ENCODE data around the gene NMNAT2. TPM values are rescaled to one million over a fixed set of nuclear protein-coding genes. Genes with fewer than 3 reads are reported as not detected.

The NMNAT2 gene
- total RNA-seq, 1 donor from 2014 or later, result 0.52 TPM

GRCh38 chr1:183214021-183214970, 203.9 kb downstream of the NMNAT2 start:
- H3K4me3 ChIP-seq (ENCODE audit: low read depth, low read length), result no peak overlapping the region
- peak; percentile 5 for TF ChIP-seq CTCF (conservative IDR thresholded peaks at IDR 0.05; ENCODE audit: low read depth, low read length)
- DNase-seq (ENCODE audit: low read depth), result no peak

GRCh38 chr1:183212870-183213269, 205.3 kb downstream of the NMNAT2 start:
- no peak for DNase-seq (ENCODE audit: low read depth)
- no peak overlapping the region for H3K4me3 ChIP-seq (ENCODE audit: low read depth, low read length)
- TF ChIP-seq CTCF (conservative IDR thresholded peaks at IDR 0.05; ENCODE audit: low read depth, low read length), result no peak

- H3K4me3 ChIP-seq (ENCODE audit: low read depth, low read length), result no peak overlapping the region
- TF ChIP-seq CTCF (conservative IDR thresholded peaks at IDR 0.05; ENCODE audit: low read depth, low read length), result no peak
- no peak for DNase-seq (ENCODE audit: low read depth)
These were observed 207.5 kb downstream of the NMNAT2 start for GRCh38 chr1:183210681-183211080.

- DNase-seq (ENCODE audit: low read depth), result peak; percentile 77
- no peak overlapping the region for H3K4me3 ChIP-seq (ENCODE audit: low read depth, low read length)
- no peak for TF ChIP-seq CTCF (conservative IDR thresholded peaks at IDR 0.05; ENCODE audit: low read depth, low read length)
These were observed 208.5 kb downstream of the NMNAT2 start for GRCh38 chr1:183209533-183210158.

- TF ChIP-seq CTCF (conservative IDR thresholded peaks at IDR 0.05; ENCODE audit: low read depth, low read length), result no peak
- DNase-seq (ENCODE audit: low read depth), result no peak
- no peak overlapping the region for H3K4me3 ChIP-seq (ENCODE audit: low read depth, low read length)
These were observed 211.6 kb downstream of the NMNAT2 start for GRCh38 chr1:183206538-183207122.

GRCh38 chr1:183205196-183205781, 212.9 kb downstream of the NMNAT2 start:
- DNase-seq (ENCODE audit: low read depth), result no peak
- no peak overlapping the region for H3K4me3 ChIP-seq (ENCODE audit: low read depth, low read length)
- no peak for TF ChIP-seq CTCF (conservative IDR thresholded peaks at IDR 0.05; ENCODE audit: low read depth, low read length)

All from epithelial cell of proximal tubule (primary cell).